Stomach smooth muscle (tissue), 2 donors: Measurements from ENCODE around the gene PDCD11.
"Not testable (repeated sequence)": the region's sequence is repeated elsewhere in the genome, so short reads cannot be mapped to it uniquely, and the experiment has no call there.

ENCODE experiments used
- H3K27ac ChIP-seq: one replicate; pipeline ENCODE4 v1.7.0; 2013; ENCODE audit warnings: mild to moderate bottlenecking, low read length, inconsistent platforms
- H3K27me3 ChIP-seq, 2 donors: one replicate each; pipeline ENCODE4 v1.7.0; 2013; ENCODE audit warnings: low read length in 2 of 2; ENCODE audit not compliant: insufficient read depth in 2 of 2, control insufficient read depth in 1 of 2
- H3K36me3 ChIP-seq, 2 donors: one replicate each; pipeline ENCODE4 v1.7.0; 2013; ENCODE audit warnings: low read length in 2 of 2; ENCODE audit not compliant: control insufficient read depth in 2 of 2, insufficient read depth in 2 of 2
- H3K4me1 ChIP-seq: one replicate; pipeline ENCODE4 v1.7.0; 2013; ENCODE audit warnings: low read length; ENCODE audit not compliant: control insufficient read depth, insufficient read depth
- H3K4me3 ChIP-seq, 2 donors: one replicate each; pipeline ENCODE4 v1.7.0; 2013; ENCODE audit warnings: low read length in 2 of 2
- H3K9ac ChIP-seq, 2 donors: one replicate each; pipeline ENCODE4 v1.7.0; 2013; ENCODE audit warnings: low read length in 2 of 2, mild to moderate bottlenecking in 1 of 2
- H3K9me3 ChIP-seq, 2 donors: one replicate each; pipeline ENCODE4 v1.7.0; 2013; ENCODE audit warnings: low read length in 2 of 2; ENCODE audit not compliant: control insufficient read depth in 2 of 2
- donor health status: healthy.
- donor health status: Pancreatic carcinoma.

Gene PDCD11

GRCh38 chr10:103396067-103396788, at the start of gene PDCD11, which contains the start of gene ATP5MK:
Gene PDCD11, plus strand, starts transcription at chr10:103396626. Its CDS starts 1,801 bp downstream, at chr10:103398427.
Gene ATP5MK, minus strand, starts transcription at chr10:103396475. Its CDS starts 4,018 bp downstream, at chr10:103392457.
- Histone ChIP-seq H3K36me3 (peaks cover 21 to 23% of the 10 kb centered on the region in 2 donors), H3K4me3 (peak within 1 kb of the TSS; percentile 84 to 97)

GRCh38 chr10:103350175-103350516, 46.3 kb upstream of the PDCD11 start:
- H3K27ac ChIP-seq, result peak overlapping the region; percentile 69
- no peaks in the 10 kb centered on the region for H3K9me3 ChIP-seq
- H3K4me3 ChIP-seq, result peak overlapping the region; percentile 76 to 83
- no peaks in the 10 kb centered on the region for H3K27me3 ChIP-seq
- peaks cover 1 to 8% of the 10 kb centered on the region in 2 donors for H3K36me3 ChIP-seq
- peaks cover 9% of the 10 kb centered on the region for H3K4me1 ChIP-seq
- peak overlapping the region; percentile 84 to 87 for H3K9ac ChIP-seq

More at GRCh38 chr10:103396067-103396788, at the start of gene PDCD11, which contains the start of gene ATP5MK:
- Histone ChIP-seq H3K27me3 (no peaks in the 10 kb centered on the region), H3K27ac (peak within 1 kb of the TSS; percentile 89), H3K9me3 (no peaks in the 10 kb centered on the region), H3K9ac (peak within 1 kb of the TSS; percentile 86 to 95), H3K4me1 (peaks cover 20% of the 10 kb centered on the region)

- Histone ChIP-seq H3K27ac (peak within 1 kb of the TSS; percentile 69), H3K4me3 (peak within 1 kb of the TSS; percentile 76 to 83), H3K9ac (peak within 1 kb of the TSS; percentile 84 to 87), H3K27me3 (no peaks in the 10 kb centered on the region), H3K4me1 (peaks cover 9% of the 10 kb centered on the region), H3K36me3 (peaks cover 0 to 5% of the 10 kb centered on the region in 2 donors), H3K9me3 (no peaks in the 10 kb centered on the region)
Observed at GRCh38 chr10:103350517-103351260, 45.7 kb upstream of the PDCD11 start, which contains the start of gene PCGF6. Gene PCGF6, minus strand, starts transcription at chr10:103351140. Its CDS starts 74 bp downstream, at chr10:103351066.

GRCh38 chr10:103353281-103353680, 43.1 kb upstream of the PDCD11 start:
- H3K4me3 ChIP-seq, result no peak overlapping the region
- no peaks in the 10 kb centered on the region for H3K9me3 ChIP-seq
- H3K36me3 ChIP-seq, result no peaks in the 10 kb centered on the region
- H3K9ac ChIP-seq, result no peak overlapping the region
- H3K4me1 ChIP-seq, result peaks cover 9% of the 10 kb centered on the region
- no peak overlapping the region for H3K27ac ChIP-seq
- H3K27me3 ChIP-seq, result no peaks in the 10 kb centered on the region

- H3K9ac ChIP-seq, H3K27ac ChIP-seq, H3K9me3 ChIP-seq, H3K27me3 ChIP-seq, H3K4me1 ChIP-seq, H3K4me3 ChIP-seq, H3K36me3 ChIP-seq: not testable (repeated sequence)
Observed at GRCh38 chr10:103354567-103354966, 41.9 kb upstream of the PDCD11 start.

GRCh38 chr10:103355906-103356599, 40.4 kb upstream of the PDCD11 start:
- Histone ChIP-seq H3K4me1 (no peaks in the 10 kb centered on the region), H3K9ac (no peak overlapping the region), H3K4me3 (no peak overlapping the region), H3K36me3 (no peaks in the 10 kb centered on the region), H3K27ac (no peak overlapping the region), H3K9me3 (no peaks in the 10 kb centered on the region), H3K27me3 (no peaks in the 10 kb centered on the region)

- H3K27ac ChIP-seq, H3K36me3 ChIP-seq, H3K9me3 ChIP-seq, H3K4me1 ChIP-seq, H3K9ac ChIP-seq, H3K27me3 ChIP-seq, H3K4me3 ChIP-seq: not testable (repeated sequence)
Observed at GRCh38 chr10:103359493-103359892, 36.9 kb upstream of the PDCD11 start.

GRCh38 chr10:103360791-103361190, 35.6 kb upstream of the PDCD11 start:
- not testable (repeated sequence) for H3K4me3 ChIP-seq, H3K27me3 ChIP-seq, H3K4me1 ChIP-seq, H3K9me3 ChIP-seq, H3K27ac ChIP-seq, H3K36me3 ChIP-seq, H3K9ac ChIP-seq

GRCh38 chr10:103367379-103367781, 29.0 kb upstream of the PDCD11 start:
- Histone ChIP-seq H3K36me3 (no peaks in the 10 kb centered on the region), H3K9ac (peak overlapping the region; percentile 72 to 78), H3K27me3 (no peaks in the 10 kb centered on the region), H3K27ac (peak overlapping the region; percentile 55), H3K4me3 (peak overlapping the region; percentile 54 to 87), H3K4me1 (peaks cover 7% of the 10 kb centered on the region), H3K9me3 (no peaks in the 10 kb centered on the region)

GRCh38 chr10:103367782-103368518, 28.5 kb upstream of the PDCD11 start, which contains the start of gene TAF5:
Gene TAF5, plus strand, starts transcription at chr10:103367976. Its CDS starts 14 bp downstream, at chr10:103367990.
- Histone ChIP-seq H3K4me3 (peak within 1 kb of the TSS; percentile 54 to 87), H3K27me3 (no peaks in the 10 kb centered on the region), H3K9me3 (no peaks in the 10 kb centered on the region), H3K9ac (peak within 1 kb of the TSS; percentile 72 to 78), H3K4me1 (peaks cover 7% of the 10 kb centered on the region), H3K36me3 (no peaks in the 10 kb centered on the region), H3K27ac (peak within 1 kb of the TSS; percentile 55)
